GM23248 (cell line): Measurements from ENCODE around the gene RAB28.

ENCODE experiments used
- EZH2 ChIP-seq: fragments of 200-600 bp; sonication (generic); IDR thresholded peaks from 2 replicates; pipeline ENCODE4 v1.6.1; 2018; ENCODE audit warnings: antibody characterized with exemption, mild to moderate bottlenecking; ENCODE audit not compliant: insufficient read depth, poor library complexity, severe bottlenecking
- EZH2phosphoT487 ChIP-seq: fragments of 200-600 bp; sonication (generic); IDR thresholded peaks from 2 replicates; pipeline ENCODE4 v1.6.1; 2018; ENCODE audit warnings: antibody characterized with exemption, moderate library complexity, mild to moderate bottlenecking, low read depth; ENCODE audit not compliant: insufficient read depth

DNA sequence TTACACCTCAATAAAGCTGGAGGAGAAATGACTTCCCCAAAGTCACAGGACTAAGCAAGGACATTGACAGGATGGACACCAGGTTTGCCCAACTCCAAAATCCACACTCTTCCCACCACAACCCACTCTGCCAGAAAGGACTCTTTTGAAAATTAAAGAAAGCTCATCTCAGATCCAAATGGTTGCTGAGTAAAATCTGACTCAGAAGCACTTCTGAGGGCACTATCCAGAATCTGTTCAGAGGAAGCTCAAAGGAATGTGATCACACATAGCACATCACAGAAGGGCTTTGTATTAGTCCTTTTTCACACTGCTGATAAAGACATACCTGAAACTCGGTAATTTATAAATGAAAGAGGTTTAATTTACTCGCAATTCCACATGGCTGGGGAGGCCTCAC is 155.5 kb downstream of the RAB28 start:
- TF ChIP-seq EZH2 (no peak), EZH2phosphoT487 (no peak)
